ES-I3 (cell line): ENCODE data around the gene SFT2D2.
A peak's percentile ranks its signal among the peaks of the same experiment; 100 is the strongest.
"Not testable (repeated sequence)": the region's sequence is repeated elsewhere in the genome, so short reads cannot be mapped to it uniquely, and the experiment has no call there.

Experiments used
- H3K36me3 ChIP-seq: 2 replicates; pipeline ENCODE4 v1.6.1; 2013; ENCODE audit warnings: mild to moderate bottlenecking, low read length, control low read depth, moderate library complexity; ENCODE audit not compliant: insufficient read depth
- H3K4me1 ChIP-seq: 2 replicates; pipeline ENCODE4 v1.6.1; 2013; ENCODE audit warnings: mild to moderate bottlenecking, control low read depth, low read length; ENCODE audit not compliant: insufficient read depth
- H3K9ac ChIP-seq: 2 replicates; pipeline ENCODE4 v1.6.1; 2013; ENCODE audit warnings: low read depth, mild to moderate bottlenecking, low read length, moderate library complexity
- H3K9me3 ChIP-seq: 2 replicates; pipeline ENCODE4 v1.6.1; 2013; ENCODE audit warnings: mild to moderate bottlenecking, low read length, moderate library complexity; ENCODE audit not compliant: control insufficient read depth, insufficient read depth

The SFT2D2 gene

DNA sequence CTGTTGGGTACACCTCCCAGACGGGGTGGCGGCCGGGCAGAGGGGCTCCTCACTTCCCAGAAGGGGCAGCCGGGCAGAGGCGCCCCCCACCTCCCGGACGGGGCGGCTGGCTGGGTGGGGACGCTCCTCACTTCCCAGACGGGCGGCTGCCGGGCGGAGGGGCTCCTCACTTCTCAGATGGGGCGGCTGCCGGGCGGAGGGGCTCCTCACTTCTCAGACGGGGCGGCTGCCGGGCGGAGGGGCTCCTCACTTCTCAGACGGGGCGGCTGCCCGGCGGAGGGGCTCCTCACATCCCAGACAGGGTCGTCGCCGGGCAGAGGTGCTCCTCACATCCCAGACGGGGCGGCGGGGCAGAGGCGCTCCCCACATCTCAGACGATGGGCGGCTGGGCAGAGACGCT is 18.1 kb upstream of the SFT2D2 start:
- not testable (repeated sequence) for H3K36me3 ChIP-seq, H3K4me1 ChIP-seq, H3K9ac ChIP-seq, H3K9me3 ChIP-seq

DNA sequence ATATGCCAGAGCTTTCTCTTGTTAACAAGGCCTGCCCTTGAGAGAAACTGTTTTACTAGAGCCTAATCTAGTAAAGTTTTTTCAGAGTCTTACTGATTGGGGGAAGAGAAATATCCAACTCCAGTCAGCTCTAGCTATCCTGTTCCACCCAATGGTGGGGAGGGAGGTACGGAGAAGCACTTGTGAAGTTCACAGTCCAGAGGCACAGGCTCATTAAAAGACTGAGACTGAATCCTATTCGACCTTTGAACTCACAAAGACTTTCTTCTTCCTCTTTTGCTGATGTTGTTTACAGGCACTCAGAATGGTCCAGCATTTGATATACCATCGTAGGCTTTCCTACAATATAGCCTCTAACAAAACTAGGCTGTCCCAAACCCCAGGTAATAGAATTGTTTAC is 15.5 kb upstream of the SFT2D2 start:
- Histone ChIP-seq H3K9me3 (peaks cover 7% of the 10 kb centered on the region; the same call in 1 of the 2 replicates), H3K9ac (no peak overlapping the region)

DNA sequence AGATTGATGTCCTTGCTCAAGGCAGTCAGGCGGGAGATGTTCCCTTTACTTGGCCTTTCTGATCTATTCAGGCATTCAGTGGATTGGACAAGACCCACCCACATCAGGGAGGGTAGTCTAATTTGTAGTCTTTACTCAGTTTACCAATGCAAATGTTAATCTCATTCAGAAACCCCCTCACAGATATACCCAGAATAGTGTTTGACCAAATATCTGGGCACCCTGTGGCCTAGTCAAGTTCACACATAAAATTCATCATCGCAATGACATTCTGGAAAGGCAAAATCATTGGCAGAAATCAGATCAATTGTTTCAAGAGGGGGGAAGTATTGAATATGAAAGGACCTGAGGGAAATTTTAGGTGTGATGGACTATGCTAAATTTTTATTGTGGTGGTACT is 12.5 kb upstream of the SFT2D2 start:
- no peaks in the 10 kb centered on the region; the same call in 1 of the 2 replicates for H3K36me3 ChIP-seq
- H3K9ac ChIP-seq = no peak overlapping the region
- H3K9me3 ChIP-seq = peaks cover 4% of the 10 kb centered on the region; the same call in 1 of the 2 replicates
- H3K4me1 ChIP-seq = peaks cover 10% of the 10 kb centered on the region; the same call in 1 of the 2 replicates

More for the DNA sequence above, 15.5 kb upstream of the SFT2D2 start:
- H3K36me3 ChIP-seq = no peaks in the 10 kb centered on the region; the same call in 1 of the 2 replicates
- H3K4me1 ChIP-seq = no peaks in the 10 kb centered on the region

DNA sequence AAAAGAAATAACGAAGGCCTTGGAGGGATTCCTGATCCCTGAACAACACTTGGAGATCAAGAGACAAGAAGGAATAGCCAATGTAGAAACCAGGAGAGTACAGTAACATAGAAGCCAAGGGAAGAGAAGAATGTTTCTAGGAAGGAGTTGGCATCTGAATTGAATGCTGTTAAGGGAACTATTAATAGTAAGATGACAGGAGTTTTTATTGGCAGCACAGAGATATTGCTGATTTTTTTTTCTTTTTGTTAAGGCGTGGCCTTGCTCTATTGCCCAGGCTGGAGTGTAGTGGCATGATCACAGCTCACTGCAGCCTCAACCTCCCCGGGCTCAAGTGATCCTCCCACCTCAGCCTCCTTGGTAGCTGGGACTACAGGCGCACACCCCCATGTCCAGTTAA is 9.6 kb upstream of the SFT2D2 start:
- Histone ChIP-seq H3K36me3 (no peaks in the 10 kb centered on the region; the same call in 1 of the 2 replicates), H3K9ac (no peak overlapping the region), H3K4me1 (peaks cover 18% of the 10 kb centered on the region; the same call in 1 of the 2 replicates), H3K9me3 (peaks cover 4% of the 10 kb centered on the region; the same call in 1 of the 2 replicates)

DNA sequence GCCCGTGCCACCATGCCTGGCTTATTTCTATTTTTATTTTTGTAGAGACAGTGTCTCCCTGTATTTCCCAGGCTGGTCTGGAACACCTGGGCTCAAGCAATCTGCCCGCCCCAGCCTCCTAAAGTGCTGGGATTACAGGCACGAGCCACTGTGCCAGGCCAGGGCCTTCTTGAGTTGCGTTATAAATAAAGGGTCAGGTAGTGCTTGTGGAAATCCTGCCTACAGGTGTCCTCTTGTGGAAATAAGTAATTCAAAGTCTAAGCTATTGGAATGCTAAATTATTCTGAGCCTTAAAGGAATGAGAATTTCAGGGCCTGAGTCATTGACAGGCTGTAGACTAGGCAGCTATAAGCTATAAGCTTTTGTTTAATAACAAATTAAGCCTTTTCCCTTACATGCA is 8.1 kb upstream of the SFT2D2 start:
- H3K4me1 ChIP-seq = peaks cover 18% of the 10 kb centered on the region; the same call in 1 of the 2 replicates
- no peak overlapping the region for H3K9ac ChIP-seq
- H3K36me3 ChIP-seq = no peaks in the 10 kb centered on the region; the same call in 1 of the 2 replicates
- H3K9me3 ChIP-seq = no peaks in the 10 kb centered on the region; the same call in 1 of the 2 replicates

DNA sequence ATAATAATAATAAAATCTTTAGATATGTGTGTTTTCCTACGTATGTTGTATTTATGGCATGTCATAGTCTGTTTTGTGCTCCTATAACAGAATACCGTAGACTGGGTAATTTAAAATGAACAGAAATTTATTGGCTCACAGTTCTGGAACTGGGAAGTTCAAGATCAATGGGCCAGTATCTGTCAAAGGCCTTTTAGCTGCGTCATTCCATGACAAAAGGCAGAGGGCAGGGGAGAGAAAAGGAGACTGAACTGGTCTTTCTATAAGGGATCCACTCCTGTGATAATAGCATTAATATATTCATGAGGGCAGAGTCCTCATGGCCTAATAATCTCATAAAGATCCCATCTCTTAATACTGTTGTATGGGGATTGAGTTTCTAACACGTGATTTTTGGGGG is 7.1 kb upstream of the SFT2D2 start:
- no peaks in the 10 kb centered on the region for H3K36me3 ChIP-seq
- H3K4me1 ChIP-seq = peaks cover 18% of the 10 kb centered on the region; the same call in 1 of the 2 replicates
- no peak overlapping the region for H3K9ac ChIP-seq
- no peaks in the 10 kb centered on the region for H3K9me3 ChIP-seq

DNA sequence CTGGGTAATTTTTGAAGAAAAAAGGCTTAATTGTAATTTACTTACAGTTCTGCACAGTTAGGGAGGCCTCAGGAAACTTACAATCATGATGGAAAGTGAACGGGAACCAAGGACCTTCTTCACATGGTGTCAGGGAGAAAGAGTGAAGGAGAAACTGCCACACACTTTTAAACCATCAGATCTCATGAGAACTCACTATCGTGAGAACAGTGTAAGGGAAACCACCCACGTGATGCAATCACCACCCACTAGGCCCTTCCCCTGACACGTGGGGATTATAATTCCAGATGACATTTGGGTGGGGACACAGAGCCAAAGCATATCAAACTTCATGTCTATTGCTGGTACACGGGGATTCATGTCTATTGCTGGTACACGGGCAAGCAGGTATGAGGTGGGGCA is 5.3 kb upstream of the SFT2D2 start:
- Histone ChIP-seq H3K4me1 (peaks cover 24% of the 10 kb centered on the region; the same call in 1 of the 2 replicates), H3K36me3 (no peaks in the 10 kb centered on the region), H3K9ac (no peak overlapping the region), H3K9me3 (no peaks in the 10 kb centered on the region)

DNA sequence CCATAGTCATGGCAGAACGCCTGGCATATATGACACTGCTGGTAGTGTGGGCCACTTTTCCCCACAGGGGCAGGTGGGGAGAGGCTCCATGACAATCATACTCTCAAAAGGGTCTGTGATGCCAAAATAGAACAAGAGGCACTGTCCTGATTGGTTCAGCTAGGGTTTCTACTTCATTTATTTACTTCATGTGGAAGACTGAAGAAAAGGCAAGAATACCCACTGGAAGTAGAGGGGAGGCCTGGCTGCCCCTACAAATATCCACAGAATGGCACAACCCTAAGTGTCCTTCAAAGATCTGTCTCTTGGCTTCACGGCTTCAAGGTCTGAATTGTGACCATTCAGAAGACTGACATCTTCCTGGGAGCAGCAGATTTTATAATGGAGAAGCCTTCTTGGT is 4.5 kb upstream of the SFT2D2 start:
- H3K36me3 ChIP-seq = no peaks in the 10 kb centered on the region
- H3K4me1 ChIP-seq = peaks cover 24% of the 10 kb centered on the region; the same call in 1 of the 2 replicates
- no peaks in the 10 kb centered on the region for H3K9me3 ChIP-seq
- H3K9ac ChIP-seq = no peak overlapping the region

DNA sequence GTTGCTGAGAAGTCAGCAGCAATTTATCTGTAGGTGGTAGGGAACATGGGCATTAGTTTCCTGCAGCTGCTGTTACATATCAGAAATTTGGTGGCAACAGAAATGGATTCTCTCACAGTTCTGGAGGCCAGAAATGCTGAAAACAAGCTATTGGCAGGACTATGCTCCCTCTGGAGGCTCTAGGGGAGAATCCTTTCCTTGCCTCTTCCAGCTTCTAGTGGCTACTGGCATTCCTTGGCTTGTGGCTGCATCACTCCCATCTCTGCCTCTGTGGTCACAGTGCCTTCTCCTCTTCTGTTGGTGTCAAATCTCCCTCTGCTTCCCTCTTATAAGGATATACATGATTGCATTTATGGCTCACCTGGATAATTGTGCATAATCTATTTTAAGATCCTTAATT is 2.5 kb upstream of the SFT2D2 start:
- H3K9me3 ChIP-seq = no peaks in the 10 kb centered on the region
- H3K9ac ChIP-seq = no peak overlapping the region
- H3K4me1 ChIP-seq = peaks cover 24% of the 10 kb centered on the region; the same call in 1 of the 2 replicates
- no peaks in the 10 kb centered on the region for H3K36me3 ChIP-seq

DNA sequence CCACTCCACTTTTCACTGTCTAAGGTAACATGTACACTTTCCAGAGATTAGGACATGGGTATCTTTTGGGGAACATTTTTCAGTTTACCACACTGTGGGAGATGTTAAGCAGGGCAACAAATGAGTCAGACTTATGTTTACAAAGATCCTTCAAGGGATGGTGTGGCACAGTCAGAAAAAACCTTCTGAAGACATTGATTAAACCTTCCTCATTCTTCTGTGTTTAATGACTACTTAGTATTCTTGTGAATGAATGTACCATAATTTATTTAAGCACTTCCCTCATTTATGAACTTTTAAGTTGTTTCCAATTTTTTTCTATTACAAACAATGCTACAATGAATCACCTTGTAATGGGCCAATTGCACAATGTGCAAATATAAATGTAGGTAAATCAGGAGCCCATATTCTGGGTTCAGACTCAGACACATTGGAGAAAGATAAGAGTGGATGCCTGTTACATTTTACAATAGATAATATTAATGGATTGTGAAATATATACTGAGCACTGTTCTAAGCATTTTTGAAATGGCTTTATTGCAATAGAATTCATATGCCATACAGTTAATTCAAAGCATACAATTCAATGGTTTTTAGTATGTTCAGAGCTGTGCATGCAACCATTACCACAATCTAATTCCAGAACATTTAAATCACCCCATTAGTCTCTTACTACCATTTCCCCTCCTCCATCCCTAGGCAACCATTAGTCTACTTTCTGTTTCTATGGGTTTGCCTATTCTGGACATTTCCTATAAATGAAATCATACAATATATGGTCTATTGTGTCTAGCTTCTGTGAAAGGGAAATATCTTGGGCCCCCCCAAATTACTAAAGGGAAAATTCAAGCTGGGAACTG is 1.9 kb upstream of the SFT2D2 start:
- H3K9me3 ChIP-seq = no peaks in the 10 kb centered on the region
- H3K4me1 ChIP-seq = peaks cover 24% of the 10 kb centered on the region; the same call in 1 of the 2 replicates
- no peaks in the 10 kb centered on the region for H3K36me3 ChIP-seq
- H3K9ac ChIP-seq = no peak overlapping the region

DNA sequence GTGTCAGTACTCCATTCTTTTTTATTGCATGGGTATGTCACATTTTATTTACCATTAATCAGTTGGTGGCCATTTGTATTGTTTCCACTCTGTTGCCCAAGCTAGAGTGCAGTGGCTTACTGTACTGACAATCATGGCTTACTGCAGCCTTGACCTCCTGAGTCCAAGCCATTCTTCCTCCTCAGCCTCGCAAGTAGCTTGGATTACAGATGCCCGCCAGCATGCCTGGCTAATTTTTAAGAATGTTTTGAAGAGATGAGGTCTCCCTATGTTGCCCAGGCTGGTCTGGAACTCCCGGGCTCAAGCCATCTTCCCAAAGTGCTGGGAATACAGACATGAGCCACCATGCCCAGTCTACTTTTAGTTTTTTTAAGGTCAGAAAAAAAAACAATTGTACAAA is 813 bp upstream of the SFT2D2 start:
- peak overlapping the region; percentile 85 for H3K9ac ChIP-seq
- H3K9me3 ChIP-seq = no peaks in the 10 kb centered on the region
- H3K36me3 ChIP-seq = no peaks in the 10 kb centered on the region
- peaks cover 23% of the 10 kb centered on the region; the same call in 1 of the 2 replicates for H3K4me1 ChIP-seq

DNA sequence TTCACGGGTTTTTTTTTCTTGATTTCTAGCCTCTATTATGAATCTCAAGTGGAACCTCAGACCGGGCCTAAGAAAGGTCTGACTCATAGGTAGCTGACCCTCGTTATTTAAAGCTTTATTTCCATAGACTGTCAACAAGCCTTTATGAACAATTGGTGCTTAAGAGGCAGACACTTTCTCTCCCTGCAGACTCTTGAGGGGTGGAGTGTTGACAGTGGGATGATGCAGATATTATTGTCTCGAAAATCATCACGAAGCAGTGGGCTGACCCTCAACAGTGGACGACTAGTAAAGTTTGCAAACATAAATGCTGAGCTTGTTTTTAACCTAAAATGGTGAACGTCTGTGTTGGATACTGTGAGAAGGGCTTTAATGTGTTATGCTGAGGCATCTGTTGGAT is 1.8 kb downstream of the SFT2D2 start:
- no peak overlapping the region for H3K9ac ChIP-seq
- peaks cover 23% of the 10 kb centered on the region; the same call in 1 of the 2 replicates for H3K4me1 ChIP-seq
- no peaks in the 10 kb centered on the region for H3K9me3 ChIP-seq
- no peaks in the 10 kb centered on the region for H3K36me3 ChIP-seq

DNA sequence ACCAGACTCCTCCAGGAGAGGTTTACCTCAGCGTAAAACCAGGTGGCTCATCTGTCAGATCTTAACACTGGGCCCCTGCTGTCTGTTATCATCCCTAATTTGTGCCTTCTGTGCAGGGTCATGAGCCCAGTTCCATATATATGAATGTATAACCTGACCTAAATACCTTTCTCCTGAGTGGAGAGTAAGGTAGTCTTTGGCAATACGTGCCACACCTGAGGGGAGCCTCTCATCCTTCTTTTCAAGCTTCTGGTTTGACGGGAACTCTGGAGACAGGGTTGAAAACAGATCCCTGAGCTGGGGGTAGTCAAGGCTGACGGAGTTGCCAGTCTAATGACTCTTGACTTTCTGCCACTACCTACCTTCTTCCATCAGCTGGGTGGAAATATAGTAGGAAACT is 4.1 kb downstream of the SFT2D2 start:
- Histone ChIP-seq H3K36me3 (no peaks in the 10 kb centered on the region), H3K9ac (no peak overlapping the region), H3K9me3 (no peaks in the 10 kb centered on the region), H3K4me1 (peaks cover 19% of the 10 kb centered on the region; the same call in 1 of the 2 replicates)

DNA sequence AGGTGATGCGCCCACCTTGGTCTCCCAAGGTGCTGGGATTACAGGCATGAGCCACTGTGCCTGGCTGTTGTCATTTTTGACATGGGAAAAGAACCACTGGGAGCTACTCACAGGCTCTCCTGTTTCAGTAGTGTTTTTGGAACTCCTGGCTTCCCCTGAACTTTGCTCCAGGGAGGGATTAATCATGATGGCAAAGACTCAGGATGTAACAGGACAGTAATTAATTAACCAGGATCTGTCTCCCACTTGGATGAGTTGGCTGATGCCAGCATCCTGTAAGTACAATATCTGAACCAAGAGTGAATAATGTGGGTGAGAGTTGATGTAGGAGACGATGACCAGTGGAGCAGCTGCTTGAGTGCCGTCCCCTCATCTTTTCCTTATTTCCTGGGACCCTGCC is 4.9 kb downstream of the SFT2D2 start:
- Histone ChIP-seq H3K36me3 (no peaks in the 10 kb centered on the region), H3K4me1 (peaks cover 17% of the 10 kb centered on the region; the same call in 1 of the 2 replicates), H3K9me3 (no peaks in the 10 kb centered on the region), H3K9ac (no peak overlapping the region)
